Measurements from ENCODE around the gene AQP7.
"Not testable (repeated sequence)": the region's sequence is repeated elsewhere in the genome, so short reads cannot be mapped to it uniquely, and the experiment has no call there.

AQP7 gene

DNA sequence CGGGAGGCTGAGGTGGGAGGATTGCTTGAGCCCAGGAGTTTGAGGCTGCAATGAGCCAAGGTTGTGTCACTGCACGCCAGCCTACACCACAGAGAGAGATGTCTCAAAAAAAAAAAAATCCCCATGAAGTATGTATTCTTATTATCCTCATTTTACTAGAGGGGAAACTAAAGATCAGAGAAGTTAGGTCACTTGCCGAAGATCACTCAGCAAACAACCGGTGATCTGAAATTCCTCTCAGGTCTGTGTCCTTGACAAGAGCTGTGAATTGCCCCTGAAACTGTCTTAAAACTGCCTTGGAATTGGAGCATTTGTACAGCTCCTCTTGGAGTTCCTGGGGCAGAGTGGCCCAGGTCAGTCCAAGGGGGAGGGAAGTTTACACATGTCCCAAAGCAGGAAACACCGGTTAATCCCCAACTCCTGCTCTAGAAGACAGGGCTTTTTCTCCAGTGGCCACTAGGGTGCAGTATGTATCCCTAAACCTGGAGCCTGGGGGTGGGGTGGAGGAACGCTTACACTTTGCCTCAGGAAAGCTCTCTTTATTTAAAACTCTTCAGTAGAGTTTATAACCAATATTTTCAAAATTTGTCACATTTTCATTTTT lies 27.6 kb downstream of the AQP7 start:
- TF ChIP-seq, protein P1, sequence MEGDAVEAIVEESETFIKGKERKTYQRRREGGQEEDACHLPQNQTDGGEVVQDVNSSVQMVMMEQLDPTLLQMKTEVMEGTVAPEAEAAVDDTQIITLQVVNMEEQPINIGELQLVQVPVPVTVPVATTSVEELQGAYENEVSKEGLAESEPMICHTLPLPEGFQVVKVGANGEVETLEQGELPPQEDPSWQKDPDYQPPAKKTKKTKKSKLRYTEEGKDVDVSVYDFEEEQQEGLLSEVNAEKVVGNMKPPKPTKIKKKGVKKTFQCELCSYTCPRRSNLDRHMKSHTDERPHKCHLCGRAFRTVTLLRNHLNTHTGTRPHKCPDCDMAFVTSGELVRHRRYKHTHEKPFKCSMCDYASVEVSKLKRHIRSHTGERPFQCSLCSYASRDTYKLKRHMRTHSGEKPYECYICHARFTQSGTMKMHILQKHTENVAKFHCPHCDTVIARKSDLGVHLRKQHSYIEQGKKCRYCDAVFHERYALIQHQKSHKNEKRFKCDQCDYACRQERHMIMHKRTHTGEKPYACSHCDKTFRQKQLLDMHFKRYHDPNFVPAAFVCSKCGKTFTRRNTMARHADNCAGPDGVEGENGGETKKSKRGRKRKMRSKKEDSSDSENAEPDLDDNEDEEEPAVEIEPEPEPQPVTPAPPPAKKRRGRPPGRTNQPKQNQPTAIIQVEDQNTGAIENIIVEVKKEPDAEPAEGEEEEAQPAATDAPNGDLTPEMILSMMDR (conservative IDR thresholded peaks at IDR 0.05; ENCODE audit: low read depth, low read length) = peak; percentile 88
- Histone ChIP-seq H3K27ac (no peak overlapping the region), H4K20me1 (ENCODE audit: insufficient read depth) (no peaks in the 10 kb centered on the region), H3K36me3 (ENCODE audit: insufficient read depth) (no peaks in the 10 kb centered on the region), H3K9ac (no peak overlapping the region), H3K79me2 (ENCODE audit: insufficient read depth, low read depth) (no peaks in the 10 kb centered on the region), H3K4me3 (IDR thresholded peaks at IDR 0.05; ENCODE audit: insufficient read depth, low read depth, low read length) (no peak overlapping the region), H2AFZ (ENCODE audit: low read depth) (no peak overlapping the region), H3K4me2 (no peak overlapping the region), H3K27me3 (ENCODE audit: insufficient read depth, low read depth) (no peaks in the 10 kb centered on the region), H3K4me1 (ENCODE audit: low read depth, poor library complexity, severe bottlenecking) (no peaks in the 10 kb centered on the region)

DNA sequence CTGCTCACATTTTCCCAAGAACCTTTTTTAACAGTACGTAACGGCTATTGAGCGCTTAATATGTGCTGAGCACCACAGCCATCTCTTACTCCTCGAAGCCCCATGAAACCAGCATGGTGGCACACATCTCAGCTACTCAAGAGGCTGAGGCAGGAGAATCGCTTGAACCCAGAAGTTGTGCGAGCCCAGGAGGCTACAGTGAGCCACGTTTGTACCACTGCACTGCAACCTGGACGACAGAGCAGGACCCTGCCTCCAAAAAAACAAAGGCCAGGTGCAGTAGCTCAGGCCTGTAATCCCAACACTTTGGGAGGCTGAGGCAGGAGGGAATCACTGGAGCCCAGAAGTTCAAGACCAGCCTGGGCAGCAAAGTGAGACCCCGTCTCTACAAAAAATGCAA lies 28.2 kb downstream of the AQP7 start:
- Histone ChIP-seq H3K27ac (no peak overlapping the region), H3K4me3 (IDR thresholded peaks at IDR 0.05; ENCODE audit: insufficient read depth, low read depth, low read length) (no peak overlapping the region), H3K36me3 (ENCODE audit: insufficient read depth) (no peaks in the 10 kb centered on the region)

DNA sequence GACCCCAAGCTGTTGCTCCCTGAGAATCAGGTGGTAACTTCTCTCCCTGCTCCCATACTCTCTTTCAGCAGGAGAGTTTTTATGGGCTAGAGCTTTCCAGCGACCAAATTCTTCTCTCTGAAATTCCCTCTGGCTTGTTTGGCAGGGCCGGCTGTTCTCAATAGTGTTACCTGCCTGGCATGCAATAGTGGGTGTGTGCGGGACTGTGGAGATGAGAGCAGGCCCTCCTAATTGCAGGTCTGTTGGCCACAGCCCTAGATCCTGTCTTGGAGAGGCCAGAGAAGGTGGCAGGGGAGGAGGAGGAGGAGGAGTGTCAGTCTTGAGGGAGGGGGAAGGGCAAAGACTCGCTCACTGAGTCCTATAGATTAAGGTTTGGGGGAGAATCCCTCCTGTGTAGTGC lies 29.5 kb downstream of the AQP7 start:
- no peak overlapping the region for H2AFZ ChIP-seq (ENCODE audit: low read depth)
- H3K4me1 ChIP-seq (ENCODE audit: low read depth, poor library complexity, severe bottlenecking) = no peaks in the 10 kb centered on the region
- H3K36me3 ChIP-seq (ENCODE audit: insufficient read depth) = no peaks in the 10 kb centered on the region
- H3K4me2 ChIP-seq = no peak overlapping the region
- H3K79me2 ChIP-seq (ENCODE audit: insufficient read depth, low read depth) = no peaks in the 10 kb centered on the region
- no peak overlapping the region for H3K27ac ChIP-seq
- H3K27me3 ChIP-seq (ENCODE audit: insufficient read depth, low read depth) = no peaks in the 10 kb centered on the region
- no peak overlapping the region for H3K9ac ChIP-seq
- no peaks in the 10 kb centered on the region for H4K20me1 ChIP-seq (ENCODE audit: insufficient read depth)
- no peak overlapping the region for H3K4me3 ChIP-seq (IDR thresholded peaks at IDR 0.05; ENCODE audit: insufficient read depth, low read depth, low read length)
- TF ChIP-seq, protein P1 (conservative IDR thresholded peaks at IDR 0.05; ENCODE audit: low read depth, low read length) = no peak

More for the DNA sequence above, 28.2 kb downstream of the AQP7 start:
- Histone ChIP-seq H3K4me1 (ENCODE audit: low read depth, poor library complexity, severe bottlenecking) (no peaks in the 10 kb centered on the region), H4K20me1 (ENCODE audit: insufficient read depth) (no peaks in the 10 kb centered on the region), H3K4me2 (no peak overlapping the region), H3K27me3 (ENCODE audit: insufficient read depth, low read depth) (no peaks in the 10 kb centered on the region), H3K79me2 (ENCODE audit: insufficient read depth, low read depth) (no peaks in the 10 kb centered on the region), H3K9ac (no peak overlapping the region), H2AFZ (ENCODE audit: low read depth) (no peak overlapping the region)
- TF ChIP-seq, protein P1 (conservative IDR thresholded peaks at IDR 0.05; ENCODE audit: low read depth, low read length) = no peak

DNA sequence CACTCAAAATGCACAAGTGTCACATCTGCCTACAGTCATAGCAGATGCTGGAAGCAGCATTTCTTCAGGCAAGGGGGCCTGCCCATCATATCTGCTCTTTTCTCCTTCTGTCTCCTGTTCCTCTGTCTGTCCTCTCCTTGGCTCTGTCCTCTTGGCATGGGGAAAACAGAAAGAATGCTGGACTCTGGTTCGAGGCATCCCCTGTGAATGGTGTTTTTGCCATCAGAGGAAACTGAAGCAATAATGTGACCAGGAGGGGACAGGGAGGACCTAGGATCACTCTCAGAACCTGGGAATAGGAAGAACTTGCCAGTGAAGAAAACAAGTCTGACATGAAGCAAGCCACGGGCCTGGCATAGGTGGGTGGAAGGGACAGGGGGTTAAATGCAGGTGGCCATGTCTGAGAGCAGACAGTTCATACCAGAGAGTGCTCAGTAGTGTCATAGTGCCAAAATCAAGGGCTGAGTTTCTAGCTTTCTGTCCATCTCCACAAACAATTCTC lies 35.3 kb downstream of the AQP7 start:
- Histone ChIP-seq H3K27ac (no peak overlapping the region), H3K4me1 (ENCODE audit: low read depth, poor library complexity, severe bottlenecking) (no peaks in the 10 kb centered on the region), H4K20me1 (ENCODE audit: insufficient read depth) (no peaks in the 10 kb centered on the region), H3K4me2 (no peak overlapping the region), H2AFZ (ENCODE audit: low read depth) (no peak overlapping the region), H3K4me3 (IDR thresholded peaks at IDR 0.05; ENCODE audit: insufficient read depth, low read depth, low read length) (no peak overlapping the region), H3K79me2 (ENCODE audit: insufficient read depth, low read depth) (no peaks in the 10 kb centered on the region), H3K36me3 (ENCODE audit: insufficient read depth) (no peaks in the 10 kb centered on the region), H3K27me3 (ENCODE audit: insufficient read depth, low read depth) (no peaks in the 10 kb centered on the region), H3K9ac (no peak overlapping the region)
- TF ChIP-seq, protein P1 (conservative IDR thresholded peaks at IDR 0.05; ENCODE audit: low read depth, low read length) = no peak

DNA sequence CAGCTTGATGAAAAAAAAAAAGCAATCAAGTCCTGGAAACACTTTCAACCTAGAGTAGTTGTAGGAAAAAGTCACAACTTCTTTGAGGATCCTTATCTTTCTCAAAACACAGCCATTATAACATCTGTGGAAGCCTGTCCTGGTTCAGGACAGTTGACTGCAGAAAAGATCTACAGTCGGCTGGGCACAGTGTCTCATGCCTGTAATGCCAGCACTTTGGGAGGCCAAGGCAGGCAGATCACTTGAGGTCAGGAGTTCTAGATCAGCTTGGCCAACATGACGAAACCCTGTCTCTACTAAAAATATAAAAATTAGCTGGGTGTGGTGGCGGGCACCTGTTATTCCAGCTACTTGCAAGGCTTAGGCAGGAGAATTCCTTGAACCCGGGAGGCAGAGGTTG lies 37.6 kb downstream of the AQP7 start:
- H3K4me2 ChIP-seq; H3K27ac ChIP-seq; H3K4me1 ChIP-seq (ENCODE audit: low read depth, poor library complexity, severe bottlenecking); H4K20me1 ChIP-seq (ENCODE audit: insufficient read depth); H3K27me3 ChIP-seq (ENCODE audit: insufficient read depth, low read depth); H3K36me3 ChIP-seq (ENCODE audit: insufficient read depth); H3K4me3 ChIP-seq (IDR thresholded peaks at IDR 0.05; ENCODE audit: insufficient read depth, low read depth, low read length); H3K9ac ChIP-seq; H3K79me2 ChIP-seq (ENCODE audit: insufficient read depth, low read depth); H2AFZ ChIP-seq (ENCODE audit: low read depth): not testable (repeated sequence)
